Right atrium auricular region (tissue), 2 donors: ENCODE data around the gene PALLD. TPM values are rescaled to one million over a fixed set of nuclear protein-coding genes. Genes with fewer than 3 reads are reported as not detected.

Experiments
- DNase-seq: peaks from one replicate; pipeline ENCODE4 v3.0.0-alpha.2; 2019; ENCODE audit warnings: low spot score
- H3K27ac ChIP-seq, 2 donors: fragments of 200-600 bp; sonication (generic); 1 replicate in 1 of 2; 2 replicates in 1 of 2; pipeline ENCODE4 v1.5.1; 2016 to 2019
- H3K27me3 ChIP-seq, 2 donors: fragments of 200-600 bp; sonication (generic); one replicate each; pipeline versions ENCODE4 v1.5.1 to v1.6.0; 2017 to 2019
- H3K36me3 ChIP-seq: fragments of 200-600 bp; sonication (generic); one replicate; pipeline ENCODE4 v1.5.1; 2016
- H3K4me1 ChIP-seq, 2 donors: fragments of 200-600 bp; sonication (generic); one replicate each; pipeline versions ENCODE4 v1.5.1 to v1.6.0; 2017 to 2019
- H3K4me3 ChIP-seq, 2 donors: fragments of 200-600 bp; sonication (generic); 1 replicate in 1 of 2; 2 replicates in 1 of 2; pipeline ENCODE4 v1.5.1; 2017 to 2019; ENCODE audit warnings: mild to moderate bottlenecking in 1 of 2, moderate library complexity in 1 of 2
- H3K9me3 ChIP-seq, 2 donors: fragments of 200-600 bp; sonication (generic); one replicate each; pipeline ENCODE4 v1.5.1; 2019
- total RNA-seq, 2 donors: library from RNA; depleted of rRNA; stranded (reverse); fragments of >200 nt; gene quantifications; one replicate each; pipeline ENCODE4 v1.1.0, GENCODE V29; 2016
- TF ChIP-seq, protein P1 (sequence below), 2 donors: fragments of 200-600 bp; sonication (generic); IDR thresholded peaks; one replicate each; pipeline ENCODE4 v1.5.1; 2019; ENCODE audit warnings: antibody characterized with exemption in 2 of 2

PALLD gene
- total RNA-seq, 2 donors from 2014 or later, result 764 to 782 TPM

DNA sequence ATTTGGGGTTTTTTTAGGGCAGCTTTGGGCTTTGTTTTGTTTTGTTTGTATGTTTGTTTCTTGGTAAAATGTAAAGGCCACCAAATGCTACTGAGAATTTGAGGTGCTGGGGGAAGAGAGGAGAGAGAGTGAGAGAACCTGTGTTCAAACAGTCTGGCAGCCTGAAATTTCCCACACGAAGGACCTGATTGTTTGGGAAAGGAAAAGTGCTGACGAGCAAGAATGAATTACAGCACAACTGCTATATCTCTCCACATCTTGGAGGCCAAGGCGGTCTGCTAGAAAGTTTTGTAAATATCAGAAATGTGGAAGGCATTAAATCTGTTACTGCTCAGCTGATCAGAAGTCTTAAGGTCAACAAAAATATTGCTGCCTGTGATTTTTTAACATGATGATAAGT is 170.5 kb downstream of the PALLD start:
- Histone ChIP-seq H3K4me1 (peaks cover 0 to 8% of the 10 kb centered on the region in 2 donors), H3K9me3 (no peaks in the 10 kb centered on the region), H3K36me3 (no peaks in the 10 kb centered on the region), H3K27me3 (no peaks in the 10 kb centered on the region), H3K27ac (no peak overlapping the region), H3K4me3 (no peak overlapping the region)
- no peak for DNase-seq
- TF ChIP-seq, protein P1, sequence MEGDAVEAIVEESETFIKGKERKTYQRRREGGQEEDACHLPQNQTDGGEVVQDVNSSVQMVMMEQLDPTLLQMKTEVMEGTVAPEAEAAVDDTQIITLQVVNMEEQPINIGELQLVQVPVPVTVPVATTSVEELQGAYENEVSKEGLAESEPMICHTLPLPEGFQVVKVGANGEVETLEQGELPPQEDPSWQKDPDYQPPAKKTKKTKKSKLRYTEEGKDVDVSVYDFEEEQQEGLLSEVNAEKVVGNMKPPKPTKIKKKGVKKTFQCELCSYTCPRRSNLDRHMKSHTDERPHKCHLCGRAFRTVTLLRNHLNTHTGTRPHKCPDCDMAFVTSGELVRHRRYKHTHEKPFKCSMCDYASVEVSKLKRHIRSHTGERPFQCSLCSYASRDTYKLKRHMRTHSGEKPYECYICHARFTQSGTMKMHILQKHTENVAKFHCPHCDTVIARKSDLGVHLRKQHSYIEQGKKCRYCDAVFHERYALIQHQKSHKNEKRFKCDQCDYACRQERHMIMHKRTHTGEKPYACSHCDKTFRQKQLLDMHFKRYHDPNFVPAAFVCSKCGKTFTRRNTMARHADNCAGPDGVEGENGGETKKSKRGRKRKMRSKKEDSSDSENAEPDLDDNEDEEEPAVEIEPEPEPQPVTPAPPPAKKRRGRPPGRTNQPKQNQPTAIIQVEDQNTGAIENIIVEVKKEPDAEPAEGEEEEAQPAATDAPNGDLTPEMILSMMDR (IDR thresholded peaks at IDR 0.05), result no peak

DNA sequence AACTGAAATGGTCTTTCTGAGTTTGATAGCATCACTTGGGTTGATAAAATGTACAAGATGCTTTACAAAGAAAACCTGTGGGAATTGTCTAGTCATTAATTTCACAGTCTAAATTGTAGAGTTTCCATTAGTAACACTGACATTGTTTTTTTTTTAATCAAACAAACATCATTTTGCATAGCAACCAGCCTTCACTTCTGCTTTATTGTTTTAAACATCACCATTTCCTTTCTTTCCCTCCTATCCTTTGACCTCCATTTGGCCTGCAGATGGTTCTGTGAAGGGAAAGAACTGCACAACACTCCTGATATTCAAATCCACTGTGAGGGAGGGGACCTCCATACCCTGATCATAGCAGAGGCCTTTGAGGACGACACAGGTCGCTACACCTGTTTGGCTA is 171.1 kb downstream of the PALLD start:
- TF ChIP-seq, protein P1 (IDR thresholded peaks at IDR 0.05), result no peak
- Histone ChIP-seq H3K4me3 (no peak overlapping the region), H3K36me3 (no peaks in the 10 kb centered on the region), H3K4me1 (peaks cover 0 to 4% of the 10 kb centered on the region in 2 donors), H3K27ac (no peak overlapping the region), H3K9me3 (no peaks in the 10 kb centered on the region), H3K27me3 (no peaks in the 10 kb centered on the region)
- no peak for DNase-seq

DNA sequence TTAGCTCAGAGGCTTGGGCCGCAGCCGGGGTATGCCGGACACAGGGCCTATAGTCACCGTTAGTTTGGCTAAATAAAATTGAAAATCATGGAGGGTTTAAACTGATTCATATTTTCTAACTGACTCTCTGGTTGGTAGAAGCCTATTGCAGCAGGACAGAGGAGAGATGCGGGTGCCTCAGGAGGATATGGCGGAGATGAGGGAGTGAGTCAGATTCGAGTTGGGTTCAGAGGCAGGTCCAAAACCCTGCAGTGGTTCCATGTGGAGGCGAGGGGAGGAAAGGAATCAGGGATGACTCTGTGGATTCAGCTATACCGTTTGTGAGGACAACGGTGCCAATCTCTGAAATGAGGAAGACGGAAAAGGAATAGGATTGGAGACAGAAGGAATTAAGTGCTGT is 176.6 kb downstream of the PALLD start:
- no peaks in the 10 kb centered on the region for H3K9me3 ChIP-seq
- TF ChIP-seq, protein P1 (IDR thresholded peaks at IDR 0.05), result no peak
- DNase-seq, result no peak

DNA sequence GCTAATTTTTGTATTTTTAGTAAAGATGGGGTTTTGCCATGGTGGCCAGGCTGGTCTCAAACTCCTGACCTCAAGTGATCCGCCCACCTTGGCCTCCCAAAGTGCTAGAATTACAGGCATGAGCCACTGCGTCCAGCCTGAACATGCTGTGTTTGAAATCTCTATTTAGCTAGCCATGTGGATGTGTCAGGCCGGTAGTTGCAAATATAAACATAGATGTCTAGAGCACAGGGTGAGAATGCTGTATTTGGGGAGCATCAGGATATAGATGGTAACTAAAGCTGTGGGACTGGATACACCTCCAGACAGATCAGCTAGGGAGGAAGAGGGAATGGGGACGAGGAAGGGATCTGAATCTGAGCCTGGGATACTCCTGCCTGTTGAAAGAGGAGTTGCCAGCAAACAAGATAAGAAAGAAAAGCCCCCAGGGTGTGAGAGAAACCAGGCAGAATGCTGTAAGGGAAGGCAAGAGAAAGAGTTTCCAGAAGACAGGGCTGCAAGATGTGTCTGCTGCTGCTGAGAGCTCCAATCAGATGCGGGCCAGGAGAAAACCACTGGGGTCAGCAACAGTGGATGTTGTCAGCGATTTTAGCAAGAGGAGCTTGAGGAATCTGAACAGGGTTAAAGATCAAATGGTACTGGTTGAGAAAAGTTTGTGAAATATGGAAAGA is 177.4 kb downstream of the PALLD start:
- Histone ChIP-seq H3K36me3 (peaks cover 4% of the 10 kb centered on the region), H3K27me3 (no peaks in the 10 kb centered on the region), H3K4me1 (peaks cover 0 to 12% of the 10 kb centered on the region in 2 donors), H3K4me3 (no peak overlapping the region), H3K9me3 (no peaks in the 10 kb centered on the region), H3K27ac (no peak overlapping the region)
- DNase-seq, result no peak
- TF ChIP-seq, protein P1 (IDR thresholded peaks at IDR 0.05), result no peak

More for the DNA sequence above, 176.6 kb downstream of the PALLD start:
- Histone ChIP-seq H3K27ac (no peak overlapping the region), H3K4me3 (no peak overlapping the region), H3K27me3 (no peaks in the 10 kb centered on the region), H3K4me1 (peaks cover 0 to 12% of the 10 kb centered on the region in 2 donors), H3K36me3 (peaks cover 4% of the 10 kb centered on the region)

GRCh38 chr4:168674866-168675265 is 178.0 kb downstream of the PALLD start:
- DNase-seq, result no peak
- no peak overlapping the region for H3K4me3 ChIP-seq
- TF ChIP-seq, protein P1 (IDR thresholded peaks at IDR 0.05), result no peak
- H3K36me3 ChIP-seq, result peaks cover 4% of the 10 kb centered on the region
- H3K4me1 ChIP-seq, result peaks cover 0 to 12% of the 10 kb centered on the region in 2 donors
- no peak overlapping the region for H3K27ac ChIP-seq
- H3K9me3 ChIP-seq, result no peaks in the 10 kb centered on the region
- no peaks in the 10 kb centered on the region for H3K27me3 ChIP-seq

DNA sequence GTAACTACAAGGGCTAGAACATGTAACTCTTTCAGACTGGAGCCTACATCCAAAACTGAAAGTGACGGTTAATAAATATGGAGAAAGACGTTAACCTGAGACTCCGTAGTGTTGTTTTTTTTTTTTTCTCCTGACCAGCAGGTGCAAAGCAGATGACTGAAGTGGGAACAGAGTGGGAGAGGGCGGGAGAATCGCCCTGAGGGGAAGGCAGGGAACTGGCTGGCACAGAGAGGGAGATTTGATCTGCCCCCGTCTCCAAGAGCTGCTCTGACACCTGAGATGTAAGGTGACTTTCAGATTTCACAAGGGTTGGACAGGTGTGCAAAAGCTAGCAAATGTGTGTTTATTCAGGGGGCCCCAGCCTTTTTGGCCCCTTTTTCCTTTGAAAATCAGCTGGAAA is 180.2 kb downstream of the PALLD start:
- Histone ChIP-seq H3K27me3 (no peaks in the 10 kb centered on the region), H3K27ac (no peak overlapping the region), H3K9me3 (no peaks in the 10 kb centered on the region), H3K36me3 (peaks cover 4% of the 10 kb centered on the region), H3K4me1 (peaks cover 0 to 12% of the 10 kb centered on the region in 2 donors), H3K4me3 (no peak overlapping the region)
- TF ChIP-seq, protein P1 (IDR thresholded peaks at IDR 0.05), result no peak
- DNase-seq, result no peak
